ENCODE results near the gene ZSCAN21.

Gene ZSCAN21

GRCh38 chr7:100029596-100029995 is 20.0 kb upstream of the ZSCAN21 start:
- DNase-seq: no peak

GRCh38 chr7:100033526-100033925 is 16.0 kb upstream of the ZSCAN21 start:
- DNase-seq: no peak

GRCh38 chr7:100034871-100035510 is 14.6 kb upstream of the ZSCAN21 start:
- no peak for DNase-seq

GRCh38 chr7:100035876-100036275 is 13.7 kb upstream of the ZSCAN21 start:
- no peak for DNase-seq

GRCh38 chr7:100038326-100038725 is 11.2 kb upstream of the ZSCAN21 start:
- no peak for DNase-seq

- no peak for DNase-seq
Observed at GRCh38 chr7:100040575-100040974, 9.0 kb upstream of the ZSCAN21 start.

- DNase-seq: no peak
Observed at GRCh38 chr7:100044718-100045117, 4.9 kb upstream of the ZSCAN21 start.

- DNase-seq: no peak
Observed at GRCh38 chr7:100048680-100049079, 894 bp upstream of the ZSCAN21 start.

- DNase-seq: no peak
Observed at GRCh38 chr7:100051611-100052010, 2.0 kb downstream of the ZSCAN21 start.

GRCh38 chr7:100053215-100053614 is 3.6 kb downstream of the ZSCAN21 start:
- peak; percentile 19 for DNase-seq

- DNase-seq: no peak
Observed at GRCh38 chr7:100057006-100057405, 7.4 kb downstream of the ZSCAN21 start.

- no peak for DNase-seq
Observed at GRCh38 chr7:100059251-100059739, 9.7 kb downstream of the ZSCAN21 start.

- no peak for DNase-seq
Observed at GRCh38 chr7:100061518-100062193, 12.1 kb downstream of the ZSCAN21 start.

GRCh38 chr7:100063376-100063775 is 13.8 kb downstream of the ZSCAN21 start:
- no peak for DNase-seq

- DNase-seq: no peak
Observed at GRCh38 chr7:100064162-100064561, 14.6 kb downstream of the ZSCAN21 start.

- DNase-seq: no peak
Observed at GRCh38 chr7:100065452-100066186, 16.0 kb downstream of the ZSCAN21 start.

GRCh38 chr7:100066953-100067352 is 17.4 kb downstream of the ZSCAN21 start:
- DNase-seq: no peak

- no peak for DNase-seq
Observed at GRCh38 chr7:100069991-100070390, 20.4 kb downstream of the ZSCAN21 start.

- no peak for DNase-seq
Observed at GRCh38 chr7:100071018-100071723, 21.6 kb downstream of the ZSCAN21 start.

- no peak for DNase-seq
Observed at GRCh38 chr7:100072462-100072861, 22.9 kb downstream of the ZSCAN21 start.

GRCh38 chr7:100074841-100075240 is 25.3 kb downstream of the ZSCAN21 start:
- DNase-seq: no peak

- DNase-seq: no peak
Observed at GRCh38 chr7:100075418-100075817, 25.8 kb downstream of the ZSCAN21 start.

- no peak for DNase-seq
Observed at GRCh38 chr7:100077205-100077604, 27.6 kb downstream of the ZSCAN21 start.
